Effector memory CD8-positive, alpha-beta T cell (primary cell): ENCODE data around the gene ADCY4.
A peak's percentile ranks its signal among the peaks of the same experiment; 100 is the strongest.

Source experiments
- ATAC-seq: fragments of 150-1000 bp; cut with Tn5 transposase; replicated peaks from 2 replicates; pipeline ENCODE4 v1.10.0; 2021; ENCODE audit warnings: mild to moderate bottlenecking, moderate library complexity
- DNase-seq, 3 experiments: peaks; one replicate each; pipeline ENCODE4 v3.0.0; 2021
- H3K27ac Mint-ChIP-seq, 2 donors: one replicate each; pipeline ENCODE4 v1.8.0; 2022; ENCODE audit warnings: mild to moderate bottlenecking in 2 of 2, mixed read lengths in 2 of 2, moderate library complexity in 2 of 2
- H3K27me3 Mint-ChIP-seq, 2 donors: one replicate each; pipeline ENCODE4 v1.8.0; 2022; ENCODE audit warnings: mixed read lengths in 2 of 2
- H3K36me3 Mint-ChIP-seq: one replicate; pipeline ENCODE4 v1.8.0; 2022; ENCODE audit warnings: mild to moderate bottlenecking, moderate library complexity, mixed read lengths; ENCODE audit not compliant: insufficient read depth
- H3K4me1 Mint-ChIP-seq, 2 donors: one replicate each; pipeline ENCODE4 v1.8.0; 2022; ENCODE audit warnings: low read depth in 2 of 2, mixed read lengths in 2 of 2
- H3K4me3 Mint-ChIP-seq, 2 donors: one replicate each; pipeline ENCODE4 v1.8.0; 2022; ENCODE audit warnings: mild to moderate bottlenecking in 2 of 2, mixed read lengths in 2 of 2, moderate library complexity in 2 of 2
- H3K9me3 Mint-ChIP-seq, 2 donors: one replicate each; pipeline ENCODE4 v1.8.0; 2022; ENCODE audit warnings: mixed read lengths in 2 of 2

ADCY4 gene

GRCh38 chr14:24285351-24285750, 49.5 kb downstream of the ADCY4 start:
- Mint-ChIP-seq H3K36me3 (peaks cover 4% of the 10 kb centered on the region), H3K4me3 (no peak overlapping the region), H3K4me1 (peaks cover 0 to 4% of the 10 kb centered on the region in 2 donors), H3K27ac (peak overlapping the region in 1 of 2 donors; percentile 46), H3K9me3 (no peaks in the 10 kb centered on the region), H3K27me3 (no peaks in the 10 kb centered on the region)
- no peak for ATAC-seq
- no peak for DNase-seq

- no peak for ATAC-seq
- no peak for DNase-seq
- Mint-ChIP-seq H3K4me1 (peaks cover 3 to 8% of the 10 kb centered on the region in 2 donors), H3K27ac (peak overlapping the region; percentile 31 to 46), H3K27me3 (no peaks in the 10 kb centered on the region), H3K36me3 (peaks cover 2% of the 10 kb centered on the region), H3K9me3 (no peaks in the 10 kb centered on the region), H3K4me3 (no peak overlapping the region)
These were observed 50.3 kb downstream of the ADCY4 start for GRCh38 chr14:24284501-24285035.

DNA sequence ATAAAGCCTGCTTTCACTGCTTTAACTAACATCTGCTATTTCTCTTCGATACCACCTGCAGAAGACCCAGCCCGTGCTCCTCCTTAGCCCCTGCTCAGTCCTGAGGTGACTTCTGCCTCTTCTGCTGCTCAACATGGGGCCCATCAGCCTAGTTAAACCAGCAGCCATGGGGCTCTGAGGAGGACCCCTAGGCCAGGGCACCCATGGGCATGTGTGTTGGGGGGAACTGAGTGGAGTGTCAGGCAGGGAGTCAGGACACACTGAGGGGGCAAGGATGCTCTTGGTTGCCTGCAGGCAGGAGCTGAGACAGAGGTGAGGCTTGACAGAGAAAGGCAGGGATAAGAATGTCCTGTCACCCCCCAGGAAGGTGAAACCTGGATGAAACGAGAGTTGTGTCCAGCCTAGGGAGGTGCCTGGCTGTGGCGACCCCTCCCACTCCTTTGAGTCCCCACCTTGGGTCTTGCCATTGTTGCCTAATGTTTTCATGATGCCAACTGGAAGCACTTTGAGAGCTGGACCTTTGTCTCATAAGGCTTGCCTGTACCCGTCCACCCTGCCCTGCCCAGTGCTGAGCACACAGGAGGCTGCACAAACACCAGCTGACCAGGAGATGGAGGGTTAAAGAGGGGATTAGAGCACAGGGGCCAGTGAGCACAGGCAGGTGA, 50.9 kb downstream of the ADCY4 start:
- H3K27me3 Mint-ChIP-seq, result no peaks in the 10 kb centered on the region
- peaks cover 2% of the 10 kb centered on the region for H3K36me3 Mint-ChIP-seq
- H3K27ac Mint-ChIP-seq, result peak overlapping the region in 1 of 2 donors; percentile 31
- H3K4me1 Mint-ChIP-seq, result peaks cover 8 to 13% of the 10 kb centered on the region in 2 donors
- H3K4me3 Mint-ChIP-seq, result no peak overlapping the region
- ATAC-seq (no peak), DNase-seq (no peak)
- no peaks in the 10 kb centered on the region for H3K9me3 Mint-ChIP-seq

- Mint-ChIP-seq H3K27ac (no peak overlapping the region), H3K27me3 (no peaks in the 10 kb centered on the region), H3K9me3 (no peaks in the 10 kb centered on the region), H3K4me3 (no peak overlapping the region), H3K4me1 (peaks cover 13 to 15% of the 10 kb centered on the region in 2 donors), H3K36me3 (peaks cover 2% of the 10 kb centered on the region)
- DNase-seq (no peak), ATAC-seq (no peak)
These were observed 52.1 kb downstream of the ADCY4 start for GRCh38 chr14:24282736-24283135.

GRCh38 chr14:24281636-24282035, 53.2 kb downstream of the ADCY4 start:
- ATAC-seq, result no peak
- no peak for DNase-seq
- H3K4me3 Mint-ChIP-seq, result no peak overlapping the region
- H3K9me3 Mint-ChIP-seq, result no peaks in the 10 kb centered on the region
- peak overlapping the region in 1 of 2 donors; percentile 9 for H3K27ac Mint-ChIP-seq
- peaks cover 2% of the 10 kb centered on the region for H3K36me3 Mint-ChIP-seq
- H3K4me1 Mint-ChIP-seq, result peaks cover 13 to 15% of the 10 kb centered on the region in 2 donors
- H3K27me3 Mint-ChIP-seq, result no peaks in the 10 kb centered on the region

- Mint-ChIP-seq H3K9me3 (no peaks in the 10 kb centered on the region), H3K27me3 (no peaks in the 10 kb centered on the region), H3K4me3 (no peak overlapping the region), H3K4me1 (peaks cover 13 to 15% of the 10 kb centered on the region in 2 donors), H3K27ac (peak overlapping the region in 1 of 2 donors; percentile 90), H3K36me3 (peaks cover 2% of the 10 kb centered on the region)
- DNase-seq (no peak), ATAC-seq (no peak)
These were observed 53.9 kb downstream of the ADCY4 start for GRCh38 chr14:24280797-24281460.

DNA sequence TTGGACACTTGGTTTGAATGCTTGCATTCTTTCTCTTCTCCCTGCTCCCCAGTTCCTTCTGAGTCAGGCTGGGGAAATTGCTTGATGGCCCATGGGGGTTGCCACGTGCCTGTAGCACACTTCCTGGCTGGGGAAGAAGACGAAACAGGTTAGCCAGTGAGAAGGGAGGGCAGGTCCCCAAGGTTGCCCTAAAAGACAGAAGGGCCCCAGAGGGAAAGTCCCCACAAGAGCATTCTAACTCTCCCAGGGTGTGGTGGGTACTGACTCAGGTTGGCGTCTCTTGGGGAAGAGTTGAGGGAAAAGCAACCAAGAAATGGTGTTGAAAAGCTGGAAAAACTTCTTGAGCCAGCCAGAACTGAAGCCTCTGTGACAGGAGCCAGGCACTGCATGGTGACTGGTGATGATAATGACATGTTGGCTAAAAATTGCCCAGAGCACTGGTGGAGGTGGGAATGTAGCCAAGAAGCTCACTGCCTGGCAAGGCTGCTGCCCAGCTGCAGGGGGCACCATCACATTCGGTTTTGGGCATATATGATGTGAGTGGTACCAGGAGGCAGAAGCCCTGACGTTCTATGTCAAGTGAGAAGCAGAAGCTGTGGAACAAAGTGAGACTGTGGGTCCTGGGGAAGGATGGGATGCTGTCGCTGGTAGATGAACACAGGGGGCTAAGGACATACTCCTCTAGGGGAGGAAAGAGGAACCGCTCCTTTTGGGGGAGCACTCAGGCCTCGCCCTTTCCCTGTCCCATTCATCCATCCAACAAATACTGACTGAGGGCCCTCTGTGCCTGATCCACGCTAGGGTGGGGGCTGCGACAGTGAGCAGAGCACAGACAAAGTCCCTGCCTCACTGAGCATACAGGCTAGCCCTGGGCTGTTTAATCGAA, 55.3 kb downstream of the ADCY4 start:
- Mint-ChIP-seq H3K9me3 (no peaks in the 10 kb centered on the region), H3K4me3 (no peak overlapping the region), H3K4me1 (peaks cover 13 to 15% of the 10 kb centered on the region in 2 donors), H3K27me3 (no peaks in the 10 kb centered on the region), H3K27ac (peak overlapping the region; percentile 27 to 66), H3K36me3 (peaks cover 2% of the 10 kb centered on the region)
- ATAC-seq (peak; percentile 91), DNase-seq (peak in 1 of 3 experiments; percentile 26)

GRCh38 chr14:24278424-24278823, 56.4 kb downstream of the ADCY4 start:
- H3K36me3 Mint-ChIP-seq, result peaks cover 2% of the 10 kb centered on the region
- H3K4me1 Mint-ChIP-seq, result peaks cover 13 to 15% of the 10 kb centered on the region in 2 donors
- peak overlapping the region in 1 of 2 donors; percentile 27 for H3K27ac Mint-ChIP-seq
- H3K4me3 Mint-ChIP-seq, result no peak overlapping the region
- H3K27me3 Mint-ChIP-seq, result no peaks in the 10 kb centered on the region
- no peak for ATAC-seq
- no peak for DNase-seq
- no peaks in the 10 kb centered on the region for H3K9me3 Mint-ChIP-seq

DNA sequence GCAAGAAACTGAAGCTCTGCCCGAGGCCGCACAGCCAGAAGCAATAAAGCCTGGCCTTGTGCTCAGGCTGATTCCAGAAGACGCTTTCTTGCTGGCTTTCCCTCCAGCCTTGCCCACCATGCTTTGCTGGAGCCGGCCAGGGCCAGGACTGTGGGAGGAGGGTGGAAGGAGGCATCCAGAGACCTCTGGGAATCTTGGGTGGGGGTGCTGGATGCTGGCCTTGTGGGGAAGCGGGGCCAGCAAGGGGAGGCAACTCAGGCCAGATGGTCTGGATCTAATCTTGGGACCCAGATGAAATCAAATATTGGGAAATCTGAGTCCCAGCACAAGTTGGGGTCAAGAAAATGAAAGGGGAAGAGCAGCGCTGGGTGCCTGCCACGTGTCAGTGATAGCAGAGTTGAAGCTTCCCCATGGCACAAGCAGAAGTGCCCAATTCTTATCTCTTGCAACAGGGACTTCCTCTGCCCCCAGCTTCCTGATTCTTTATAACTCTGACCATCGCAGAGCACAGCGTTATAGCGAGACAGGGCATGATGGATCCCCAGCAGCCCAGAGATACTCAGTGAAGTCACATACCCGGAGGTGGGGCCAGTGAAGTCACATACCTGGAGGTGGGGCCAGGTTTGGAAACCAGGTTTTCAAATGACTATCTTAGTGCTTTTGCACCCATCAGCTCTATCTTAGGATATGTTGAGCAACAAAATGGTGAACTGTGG, 57.1 kb downstream of the ADCY4 start:
- H3K9me3 Mint-ChIP-seq, result no peaks in the 10 kb centered on the region
- H3K4me1 Mint-ChIP-seq, result peaks cover 14 to 15% of the 10 kb centered on the region in 2 donors
- peak overlapping the region in 1 of 2 donors; percentile 27 for H3K27ac Mint-ChIP-seq
- H3K36me3 Mint-ChIP-seq, result peaks cover 2% of the 10 kb centered on the region
- ATAC-seq (no peak), DNase-seq (no peak)
- no peaks in the 10 kb centered on the region for H3K27me3 Mint-ChIP-seq
- no peak overlapping the region for H3K4me3 Mint-ChIP-seq

DNA sequence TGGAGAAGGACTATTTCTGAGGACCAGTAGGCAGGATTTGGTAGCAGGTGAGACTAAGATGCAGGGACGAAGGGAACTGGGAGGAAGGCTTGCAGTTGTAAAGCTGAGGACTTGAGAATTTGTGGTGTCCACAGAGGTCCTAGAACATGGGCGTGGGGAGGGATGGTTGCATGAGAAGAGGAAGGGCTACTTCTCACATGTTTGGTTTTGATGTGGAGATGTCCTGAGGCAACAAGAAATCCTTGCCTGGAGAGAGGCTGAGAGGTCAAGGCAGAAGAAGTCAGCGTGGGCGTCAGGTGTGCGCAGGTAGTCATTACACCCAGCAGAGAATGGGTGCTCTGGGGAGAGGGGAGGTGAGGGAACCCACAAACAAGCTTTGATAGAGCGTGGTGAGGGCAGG, 57.8 kb downstream of the ADCY4 start:
- ATAC-seq, result no peak
- H3K27ac Mint-ChIP-seq, result peak overlapping the region in 1 of 2 donors; percentile 7
- no peak for DNase-seq
- H3K4me1 Mint-ChIP-seq, result peaks cover 19 to 21% of the 10 kb centered on the region in 2 donors
- no peak overlapping the region for H3K4me3 Mint-ChIP-seq
- peaks cover 2% of the 10 kb centered on the region for H3K36me3 Mint-ChIP-seq
- no peaks in the 10 kb centered on the region for H3K9me3 Mint-ChIP-seq
- H3K27me3 Mint-ChIP-seq, result no peaks in the 10 kb centered on the region

DNA sequence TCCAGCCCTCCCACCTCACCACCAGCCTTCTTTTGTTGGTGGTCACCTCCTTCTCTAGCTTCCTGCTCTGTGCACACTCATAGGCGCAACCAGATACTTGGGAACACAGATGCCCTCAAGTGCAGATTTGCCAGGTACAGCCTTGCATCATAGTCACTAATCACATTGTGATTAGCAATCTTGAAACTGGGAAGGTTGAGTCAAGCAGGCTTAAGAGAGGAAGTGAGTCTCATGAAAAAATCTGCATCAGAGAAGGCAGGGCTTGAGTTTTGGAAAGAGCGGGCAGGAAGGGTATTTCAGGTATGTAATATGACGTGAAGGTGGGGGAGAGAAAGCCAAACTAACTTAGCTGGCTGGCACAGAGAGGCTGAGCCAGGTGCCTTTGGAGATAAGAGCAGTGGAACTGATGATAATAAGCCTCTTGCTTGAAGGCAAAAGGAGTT, 60.7 kb downstream of the ADCY4 start:
- ATAC-seq (no peak), DNase-seq (no peak)
- Mint-ChIP-seq H3K9me3 (no peaks in the 10 kb centered on the region), H3K4me1 (peaks cover 25 to 27% of the 10 kb centered on the region in 2 donors), H3K36me3 (peaks cover 13% of the 10 kb centered on the region), H3K27ac (peak overlapping the region in 1 of 2 donors; percentile 53), H3K27me3 (no peaks in the 10 kb centered on the region), H3K4me3 (no peak overlapping the region)

DNA sequence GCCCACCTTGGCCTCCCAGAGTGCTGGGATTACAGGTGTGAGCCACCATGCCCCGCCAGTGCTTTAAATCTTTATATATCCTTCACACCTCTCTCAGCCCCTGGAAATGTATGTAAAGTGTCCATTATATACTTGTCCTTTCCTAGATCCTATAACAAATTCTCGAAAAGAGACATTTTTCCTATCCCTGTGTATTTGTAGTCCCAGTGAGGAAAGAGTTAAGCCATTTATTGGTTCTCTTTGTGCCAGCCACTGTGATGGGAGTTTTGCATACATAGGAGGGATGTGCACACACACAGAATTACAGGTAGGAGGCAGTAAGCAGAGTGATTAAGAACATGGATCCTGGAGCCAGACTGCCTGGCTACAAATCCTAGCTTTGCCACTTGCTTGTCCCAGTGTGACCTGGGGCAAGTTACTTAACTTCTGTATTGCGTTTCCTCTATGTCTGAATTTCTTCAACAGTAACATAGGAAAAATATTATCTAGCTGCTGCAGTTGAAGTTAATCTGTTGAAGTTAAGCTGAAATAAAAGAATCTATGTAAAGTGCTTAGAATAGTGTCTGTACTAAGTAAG, 61.4 kb downstream of the ADCY4 start:
- peak overlapping the region; percentile 80 to 94 for H3K27ac Mint-ChIP-seq
- peaks cover 18% of the 10 kb centered on the region for H3K36me3 Mint-ChIP-seq
- no peak overlapping the region for H3K4me3 Mint-ChIP-seq
- DNase-seq, result no peak
- peaks cover 21 to 27% of the 10 kb centered on the region in 2 donors for H3K4me1 Mint-ChIP-seq
- no peaks in the 10 kb centered on the region for H3K9me3 Mint-ChIP-seq
- H3K27me3 Mint-ChIP-seq, result no peaks in the 10 kb centered on the region
- ATAC-seq, result no peak
